ENCODE data around the gene DDIT4.
"Not testable (repeated sequence)": the region's sequence is repeated elsewhere in the genome, so short reads cannot be mapped to it uniquely, and the experiment has no call there.

The DDIT4 gene

GRCh38 chr10:72265508-72265907 lies 8.2 kb upstream of the DDIT4 start:
- no peak for ATAC-seq
- TF ChIP-seq OSR1 (CRISPR knock-in tag; IDR thresholded peaks at IDR 0.05) (no peak), ISL1 (CRISPR knock-in tag; IDR thresholded peaks at IDR 0.05) (no peak), TOX (CRISPR knock-in tag; IDR thresholded peaks at IDR 0.05; ENCODE audit: borderline replicate concordance) (no peak), CSDC2 (CRISPR knock-in tag; IDR thresholded peaks at IDR 0.05) (no peak), ESRRG (CRISPR knock-in tag; IDR thresholded peaks at IDR 0.05) (no peak)

- no peak for ATAC-seq
- no peak for TF ChIP-seq ESRRG (CRISPR knock-in tag; IDR thresholded peaks at IDR 0.05)
- TF ChIP-seq, protein P1, sequence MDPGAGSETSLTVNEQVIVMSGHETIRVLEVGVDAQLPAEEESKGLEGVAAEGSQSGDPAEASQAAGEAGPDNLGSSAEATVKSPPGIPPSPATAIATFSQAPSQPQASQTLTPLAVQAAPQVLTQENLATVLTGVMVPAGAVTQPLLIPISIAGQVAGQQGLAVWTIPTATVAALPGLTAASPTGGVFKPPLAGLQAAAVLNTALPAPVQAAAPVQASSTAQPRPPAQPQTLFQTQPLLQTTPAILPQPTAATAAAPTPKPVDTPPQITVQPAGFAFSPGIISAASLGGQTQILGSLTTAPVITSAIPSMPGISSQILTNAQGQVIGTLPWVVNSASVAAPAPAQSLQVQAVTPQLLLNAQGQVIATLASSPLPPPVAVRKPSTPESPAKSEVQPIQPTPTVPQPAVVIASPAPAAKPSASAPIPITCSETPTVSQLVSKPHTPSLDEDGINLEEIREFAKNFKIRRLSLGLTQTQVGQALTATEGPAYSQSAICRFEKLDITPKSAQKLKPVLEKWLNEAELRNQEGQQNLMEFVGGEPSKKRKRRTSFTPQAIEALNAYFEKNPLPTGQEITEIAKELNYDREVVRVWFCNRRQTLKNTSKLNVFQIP (CRISPR knock-in tag; IDR thresholded peaks at IDR 0.05; ENCODE audit: borderline replicate concordance, low read depth): no peak
- TF ChIP-seq ZC3H10 (CRISPR knock-in tag; IDR thresholded peaks at IDR 0.05): no peak
- TF ChIP-seq PPARA (CRISPR knock-in tag; IDR thresholded peaks at IDR 0.05; ENCODE audit: borderline replicate concordance): no peak
- TF ChIP-seq ISL1 (CRISPR knock-in tag; IDR thresholded peaks at IDR 0.05): no peak
- no peak for TF ChIP-seq OSR1 (CRISPR knock-in tag; IDR thresholded peaks at IDR 0.05)
- TF ChIP-seq, protein P2, sequence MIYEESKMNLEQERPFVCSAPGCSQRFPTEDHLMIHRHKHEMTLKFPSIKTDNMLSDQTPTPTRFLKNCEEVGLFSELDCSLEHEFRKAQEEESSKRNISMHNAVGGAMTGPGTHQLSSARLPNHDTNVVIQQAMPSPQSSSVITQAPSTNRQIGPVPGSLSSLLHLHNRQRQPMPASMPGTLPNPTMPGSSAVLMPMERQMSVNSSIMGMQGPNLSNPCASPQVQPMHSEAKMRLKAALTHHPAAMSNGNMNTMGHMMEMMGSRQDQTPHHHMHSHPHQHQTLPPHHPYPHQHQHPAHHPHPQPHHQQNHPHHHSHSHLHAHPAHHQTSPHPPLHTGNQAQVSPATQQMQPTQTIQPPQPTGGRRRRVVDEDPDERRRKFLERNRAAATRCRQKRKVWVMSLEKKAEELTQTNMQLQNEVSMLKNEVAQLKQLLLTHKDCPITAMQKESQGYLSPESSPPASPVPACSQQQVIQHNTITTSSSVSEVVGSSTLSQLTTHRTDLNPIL (CRISPR knock-in tag; IDR thresholded peaks at IDR 0.05; ENCODE audit: low read depth): no peak
- no peak for TF ChIP-seq RARB (CRISPR knock-in tag; IDR thresholded peaks at IDR 0.05)
Observed at GRCh38 chr10:72265990-72266865, 7.5 kb upstream of the DDIT4 start.

- TF ChIP-seq CSRNP3 (CRISPR knock-in tag; IDR thresholded peaks at IDR 0.05) (no peak), ZNF70 (CRISPR knock-in tag; IDR thresholded peaks at IDR 0.05) (no peak), OSR1 (CRISPR knock-in tag; IDR thresholded peaks at IDR 0.05) (no peak), SNAI2 (CRISPR knock-in tag; IDR thresholded peaks at IDR 0.05) (no peak), PPARA (CRISPR knock-in tag; IDR thresholded peaks at IDR 0.05; ENCODE audit: borderline replicate concordance) (no peak), TOX (CRISPR knock-in tag; IDR thresholded peaks at IDR 0.05; ENCODE audit: borderline replicate concordance) (no peak), ESRRG (CRISPR knock-in tag; IDR thresholded peaks at IDR 0.05) (no peak), ISL1 (CRISPR knock-in tag; IDR thresholded peaks at IDR 0.05) (no peak), ZFP3 (CRISPR knock-in tag; IDR thresholded peaks at IDR 0.05) (no peak)
- TF ChIP-seq, protein P2 (CRISPR knock-in tag; IDR thresholded peaks at IDR 0.05; ENCODE audit: low read depth): no peak
Observed at GRCh38 chr10:72267381-72267780, 6.3 kb upstream of the DDIT4 start.

DNA sequence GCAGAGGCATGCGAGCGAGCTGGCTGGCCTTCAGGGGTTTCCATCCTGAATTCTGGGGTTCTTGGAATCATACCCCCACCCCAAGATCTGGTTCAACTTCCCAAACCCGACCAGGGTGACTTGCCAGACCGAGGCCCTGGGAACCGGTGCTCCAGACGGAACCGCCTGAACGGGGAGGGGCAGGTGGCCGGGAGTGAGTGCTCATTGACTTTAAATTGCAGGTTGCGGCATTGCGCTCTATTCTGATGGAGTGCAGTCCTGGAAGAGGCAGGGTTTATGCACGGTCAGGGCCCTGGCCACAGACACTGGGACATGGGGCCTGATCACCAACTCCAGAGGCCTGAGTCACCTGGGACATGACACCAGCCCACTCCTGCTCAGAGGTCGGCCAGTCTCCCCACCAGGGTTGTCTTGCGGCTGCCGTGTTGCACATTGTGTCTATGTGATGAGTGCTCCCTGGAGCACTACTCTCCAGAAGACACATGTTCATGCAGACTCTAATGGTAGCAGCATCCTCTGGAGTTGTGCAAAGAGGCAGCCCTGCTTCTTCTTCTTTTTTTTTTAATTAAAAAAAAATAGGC lies 5.8 kb upstream of the DDIT4 start:
- TF ChIP-seq RARB (CRISPR knock-in tag; IDR thresholded peaks at IDR 0.05): no peak
- no peak for TF ChIP-seq ZC3H10 (CRISPR knock-in tag; IDR thresholded peaks at IDR 0.05)
- no peak for TF ChIP-seq TCF4 (CRISPR knock-in tag; IDR thresholded peaks at IDR 0.05; ENCODE audit: borderline replicate concordance)
- no peak for TF ChIP-seq PPARA (CRISPR knock-in tag; IDR thresholded peaks at IDR 0.05; ENCODE audit: borderline replicate concordance)
- no peak for TF ChIP-seq ZFP3 (CRISPR knock-in tag; IDR thresholded peaks at IDR 0.05)
- TF ChIP-seq BACH2 (CRISPR knock-in tag; IDR thresholded peaks at IDR 0.05; ENCODE audit: borderline replicate concordance): no peak
- TF ChIP-seq ISL1 (CRISPR knock-in tag; IDR thresholded peaks at IDR 0.05): no peak
- TF ChIP-seq, protein P3, sequence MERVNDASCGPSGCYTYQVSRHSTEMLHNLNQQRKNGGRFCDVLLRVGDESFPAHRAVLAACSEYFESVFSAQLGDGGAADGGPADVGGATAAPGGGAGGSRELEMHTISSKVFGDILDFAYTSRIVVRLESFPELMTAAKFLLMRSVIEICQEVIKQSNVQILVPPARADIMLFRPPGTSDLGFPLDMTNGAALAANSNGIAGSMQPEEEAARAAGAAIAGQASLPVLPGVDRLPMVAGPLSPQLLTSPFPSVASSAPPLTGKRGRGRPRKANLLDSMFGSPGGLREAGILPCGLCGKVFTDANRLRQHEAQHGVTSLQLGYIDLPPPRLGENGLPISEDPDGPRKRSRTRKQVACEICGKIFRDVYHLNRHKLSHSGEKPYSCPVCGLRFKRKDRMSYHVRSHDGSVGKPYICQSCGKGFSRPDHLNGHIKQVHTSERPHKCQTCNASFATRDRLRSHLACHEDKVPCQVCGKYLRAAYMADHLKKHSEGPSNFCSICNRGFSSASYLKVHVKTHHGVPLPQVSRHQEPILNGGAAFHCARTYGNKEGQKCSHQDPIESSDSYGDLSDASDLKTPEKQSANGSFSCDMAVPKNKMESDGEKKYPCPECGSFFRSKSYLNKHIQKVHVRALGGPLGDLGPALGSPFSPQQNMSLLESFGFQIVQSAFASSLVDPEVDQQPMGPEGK (CRISPR knock-in tag; IDR thresholded peaks at IDR 0.05; ENCODE audit: borderline replicate concordance): no peak
- no peak for TF ChIP-seq CSDC2 (CRISPR knock-in tag; IDR thresholded peaks at IDR 0.05)
- ATAC-seq: no peak

More at GRCh38 chr10:72267381-72267780, 6.3 kb upstream of the DDIT4 start:
- no peak for ATAC-seq

DNA sequence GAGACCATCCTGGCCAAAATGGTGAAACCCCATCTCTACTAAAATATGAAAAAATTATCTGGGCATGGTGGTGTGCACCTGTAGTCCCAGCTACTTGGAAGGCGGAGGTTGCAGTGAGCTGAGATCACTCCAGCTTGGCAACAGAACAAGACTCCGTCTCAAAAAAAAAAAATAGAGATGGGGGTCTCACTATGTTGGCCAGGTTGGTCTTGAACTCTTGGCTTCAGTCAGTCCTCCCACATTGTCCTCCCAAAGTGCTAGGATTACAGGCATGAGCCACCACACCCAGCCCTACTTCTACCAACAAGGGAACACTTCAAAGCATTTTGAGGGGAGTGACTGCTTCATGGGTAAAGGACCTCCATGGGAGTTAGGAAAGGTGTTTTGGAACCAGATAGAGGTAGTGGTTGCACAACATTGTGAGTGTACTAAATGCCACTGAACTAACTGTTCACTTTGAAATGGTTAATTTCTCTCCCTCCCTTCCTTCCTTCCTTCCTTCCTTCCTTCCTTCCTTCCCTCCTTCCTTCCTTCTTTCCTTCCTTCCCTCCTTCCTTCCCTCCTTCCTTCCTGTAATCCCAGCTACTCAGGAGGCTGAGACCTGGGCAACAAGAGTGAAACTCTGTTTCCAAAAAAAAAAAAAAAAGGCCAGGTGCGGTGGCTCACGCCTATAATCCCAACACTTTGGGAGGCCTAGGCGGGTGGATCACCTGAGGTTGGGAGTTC lies 5.1 kb upstream of the DDIT4 start:
- not testable (repeated sequence) for ATAC-seq

Measured in SK-N-SH treated with all-trans-retinoic acid at 6 μM for 48 hours (cell line).